ENCODE data around the gene CRISPLD2.
"Not testable (repeated sequence)": the region's sequence is repeated elsewhere in the genome, so short reads cannot be mapped to it uniquely, and the experiment has no call there.

CRISPLD2 gene

DNA sequence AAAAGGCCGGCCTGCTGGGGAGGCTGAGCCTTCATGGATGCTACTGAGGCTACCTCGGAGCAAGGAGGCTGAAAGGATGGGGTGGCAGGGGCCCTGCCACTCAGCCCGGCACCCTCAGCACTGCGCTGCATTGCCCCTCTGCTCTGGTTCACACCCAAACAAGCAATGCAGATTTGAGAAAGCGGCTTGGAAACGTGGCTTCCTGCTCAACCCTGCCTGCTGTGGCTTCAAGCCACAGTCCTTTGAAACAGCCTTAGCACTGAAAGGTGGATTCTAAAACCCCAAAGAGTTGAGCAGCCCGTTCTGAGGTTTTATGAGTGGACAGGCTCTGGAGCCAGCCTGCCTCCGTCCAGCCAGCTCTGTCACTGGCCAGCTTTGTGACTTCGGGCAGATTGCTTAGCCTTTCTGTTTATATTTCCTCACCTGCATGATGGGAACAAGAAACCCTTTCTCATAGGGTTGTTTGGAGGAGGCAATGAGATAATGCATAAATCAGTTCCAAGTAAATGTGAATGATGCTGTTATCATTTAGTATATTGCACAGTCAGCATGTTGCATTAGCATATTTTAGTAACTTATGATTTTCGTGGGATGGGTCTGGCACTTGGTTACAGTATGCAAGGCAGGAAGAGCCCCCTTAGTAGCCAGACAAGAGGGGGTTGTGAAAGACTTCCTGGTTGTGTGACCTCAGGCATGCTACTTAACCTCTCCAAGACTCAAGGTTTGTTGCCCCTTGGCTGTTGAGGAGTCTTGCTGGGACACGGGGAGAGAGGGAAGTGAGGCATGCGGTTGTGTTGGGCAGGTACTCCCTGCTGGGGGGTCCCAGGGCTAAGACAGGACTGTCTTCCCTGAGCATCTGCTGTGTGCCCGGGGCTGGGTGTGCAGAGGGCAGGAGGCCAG is 23.6 kb downstream of the CRISPLD2 start:
- DNase-seq = no peak

DNA sequence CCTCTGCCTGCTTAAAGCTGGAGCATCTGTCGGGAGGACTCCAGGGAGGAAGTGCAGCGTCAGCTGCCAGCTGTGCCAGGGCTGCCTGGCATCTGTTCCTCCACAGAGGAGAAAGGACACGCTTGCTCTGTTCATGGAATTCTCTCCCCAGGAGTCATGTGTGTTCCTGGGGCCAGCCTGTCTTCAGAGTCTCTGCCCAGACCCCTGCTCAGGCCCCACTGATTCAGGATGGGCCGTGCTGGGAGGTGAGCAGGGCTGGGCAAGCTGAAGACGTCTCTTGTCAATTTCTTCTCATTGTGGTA is 24.2 kb downstream of the CRISPLD2 start:
- DNase-seq = peak; percentile 66

DNA sequence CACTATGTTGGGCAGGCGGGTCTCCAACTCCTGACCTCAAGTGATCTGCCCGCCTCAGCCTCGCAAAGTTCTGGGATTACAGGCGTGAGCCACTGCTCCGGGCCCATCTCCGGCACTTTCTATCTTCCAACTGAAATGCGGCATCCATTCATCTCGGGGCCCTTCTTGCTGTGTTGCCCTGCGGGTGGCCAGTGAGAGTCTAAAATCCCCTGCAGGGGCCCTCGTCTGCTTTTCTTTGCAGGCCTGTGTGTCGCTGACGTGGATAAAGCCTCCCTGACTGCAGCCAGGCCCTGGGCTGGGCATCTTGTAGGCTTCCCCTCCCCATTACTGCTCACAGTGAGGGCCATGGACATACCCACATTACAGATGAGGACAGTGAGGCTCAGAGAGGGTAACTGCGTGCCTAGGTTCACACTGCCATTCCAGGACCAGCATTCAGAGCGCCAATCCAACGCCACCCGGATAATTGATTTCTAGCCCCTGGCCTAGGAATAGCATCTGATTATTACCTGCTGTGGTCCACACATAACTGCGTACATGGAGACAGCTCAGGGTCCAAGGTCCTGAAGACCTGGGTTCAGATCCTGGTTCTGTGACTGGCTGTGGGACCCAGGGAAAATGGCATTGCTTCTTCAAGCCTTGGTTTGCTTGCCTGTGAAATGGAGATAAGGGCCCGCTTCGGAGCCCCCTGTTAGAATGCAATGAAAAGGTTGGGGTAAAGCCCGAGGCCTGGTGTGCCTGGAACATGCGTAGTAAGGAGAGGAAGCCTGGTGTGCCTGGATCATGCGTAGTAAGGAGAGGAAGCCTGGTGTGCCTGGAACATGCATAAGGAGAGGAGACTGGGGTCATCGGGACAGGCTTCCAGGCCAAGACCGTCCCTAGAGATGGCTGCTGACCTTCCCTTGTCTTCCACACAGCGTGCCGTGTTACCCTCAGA is 25.0 kb downstream of the CRISPLD2 start:
- no peak for DNase-seq

DNA sequence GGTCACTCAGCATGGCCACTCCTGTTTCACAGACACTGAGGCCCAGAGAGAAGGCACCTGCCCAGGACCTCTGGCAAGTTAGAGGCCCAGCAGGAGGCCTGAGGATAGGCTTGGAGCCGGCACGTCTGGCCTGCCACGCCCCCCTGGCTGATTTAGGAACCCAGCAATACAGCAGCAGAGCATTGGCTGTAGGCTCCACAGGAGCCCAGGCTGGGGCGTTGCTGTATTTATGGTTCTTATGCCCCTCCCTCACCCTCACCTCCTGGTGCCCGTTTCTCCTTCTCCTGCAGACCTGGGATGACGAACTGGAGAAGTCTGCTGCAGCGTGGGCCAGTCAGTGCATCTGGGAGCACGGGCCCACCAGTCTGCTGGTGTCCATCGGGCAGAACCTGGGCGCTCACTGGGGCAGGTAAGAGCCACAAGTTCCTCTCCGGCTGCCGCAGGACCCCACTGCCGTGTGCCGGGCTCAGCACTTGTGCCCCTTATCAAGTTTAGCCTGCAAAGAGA is 25.8 kb downstream of the CRISPLD2 start:
- no peak for DNase-seq

DNA sequence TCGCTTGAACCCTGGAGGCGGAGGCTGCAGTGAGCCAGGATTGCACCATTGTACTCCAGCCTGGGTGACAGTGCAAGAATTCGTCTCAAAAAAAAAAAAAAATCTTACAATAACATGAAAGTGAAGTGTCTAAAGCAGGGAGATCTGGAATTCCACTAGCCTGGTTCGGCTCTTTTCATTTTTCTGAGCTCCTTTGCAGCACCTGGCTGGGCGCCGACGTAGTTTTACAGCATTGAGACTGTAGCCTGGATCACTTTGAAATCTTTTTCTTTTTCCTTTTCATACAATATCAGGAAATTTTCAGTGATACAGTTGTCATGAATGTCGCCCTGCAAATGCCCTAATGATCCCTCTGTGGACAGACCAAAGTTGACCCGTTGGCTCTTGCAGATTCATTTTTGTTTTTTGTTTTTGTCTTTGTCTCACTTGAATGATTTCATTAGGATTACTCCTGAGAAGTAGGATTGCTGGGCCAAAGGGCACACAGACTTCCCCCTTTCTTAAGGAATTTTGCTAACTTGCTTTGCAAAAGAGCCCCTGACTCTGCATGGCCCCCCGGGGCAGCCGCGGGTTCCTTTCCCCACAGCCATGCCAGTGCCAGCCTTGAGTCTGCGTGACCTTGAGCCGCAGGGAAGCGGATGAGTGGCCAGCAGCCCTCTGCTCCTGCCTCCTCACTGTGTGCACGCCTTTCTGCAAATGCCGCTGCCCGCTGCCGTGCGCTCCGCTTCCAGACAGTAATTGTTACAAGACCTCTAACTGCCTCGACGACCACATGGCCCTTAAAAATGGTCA is 28.0 kb downstream of the CRISPLD2 start:
- DNase-seq = no peak

DNA sequence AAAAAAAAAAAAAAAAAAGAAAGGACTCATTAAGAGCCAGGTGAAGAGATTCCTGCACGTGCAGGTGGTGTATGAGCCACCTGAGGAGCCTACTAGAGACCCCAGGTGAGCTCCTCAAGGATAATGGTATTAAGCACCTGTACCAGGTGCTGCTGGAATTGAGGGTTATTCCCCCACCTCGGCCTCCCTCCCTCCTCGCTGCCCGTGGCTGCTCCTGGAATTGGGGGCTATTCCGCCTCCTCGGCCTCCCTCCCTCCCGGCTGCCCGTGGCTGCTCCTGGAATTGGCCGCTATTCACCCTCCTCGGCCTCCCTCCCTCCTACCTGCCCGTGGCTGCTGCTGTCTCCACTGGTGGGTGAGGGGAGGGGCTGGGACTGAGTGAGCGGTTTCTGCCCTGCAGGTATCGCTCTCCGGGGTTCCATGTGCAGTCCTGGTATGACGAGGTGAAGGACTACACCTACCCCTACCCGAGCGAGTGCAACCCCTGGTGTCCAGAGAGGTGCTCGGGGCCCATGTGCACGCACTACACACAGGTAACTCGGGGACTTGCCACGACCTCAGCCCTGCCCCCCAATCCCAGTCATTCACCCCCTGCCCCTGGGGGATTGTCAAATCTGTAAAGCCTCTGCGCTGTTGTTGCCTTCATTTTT is 29.3 kb downstream of the CRISPLD2 start:
- DNase-seq = no peak

DNA sequence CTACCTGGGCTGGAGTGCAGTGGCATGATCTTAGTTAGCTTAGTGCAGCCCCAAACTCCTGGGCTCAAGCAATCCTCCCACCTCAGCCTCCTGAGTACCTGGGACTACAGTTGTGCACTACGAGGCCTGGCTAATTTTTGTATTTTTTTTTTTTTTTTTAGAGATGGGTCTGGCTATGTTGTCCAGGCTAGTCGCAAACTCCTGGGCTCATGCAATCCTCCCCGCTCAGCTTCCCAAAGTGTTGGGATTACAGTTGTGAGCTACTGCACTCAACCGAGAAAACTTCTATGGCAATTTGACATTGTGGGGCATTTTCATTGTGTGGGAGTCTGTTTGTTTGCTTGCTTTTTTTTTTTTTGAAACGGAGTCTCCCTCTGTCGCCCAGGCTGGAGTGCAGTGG is 30.0 kb downstream of the CRISPLD2 start:
- no peak for DNase-seq

DNA sequence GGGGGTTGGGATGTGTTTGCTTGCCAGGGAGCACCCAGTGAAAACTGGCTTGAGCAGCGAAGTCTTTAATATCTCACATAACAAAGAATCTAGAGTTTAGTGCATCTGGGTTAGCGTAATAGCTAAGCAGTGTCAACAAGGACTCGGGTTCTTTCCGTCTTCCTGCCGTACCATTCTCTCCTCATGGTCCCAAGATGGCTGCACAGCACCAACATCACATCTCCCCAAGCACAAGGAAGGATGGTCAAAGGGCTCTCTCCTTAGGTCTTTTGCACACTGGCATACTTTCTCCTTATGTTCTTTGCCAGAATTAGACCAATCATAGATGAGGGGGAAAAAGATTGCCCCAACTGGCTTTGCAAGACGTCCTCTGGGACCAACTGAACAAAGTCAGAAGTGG is 30.9 kb downstream of the CRISPLD2 start:
- DNase-seq = no peak

DNA sequence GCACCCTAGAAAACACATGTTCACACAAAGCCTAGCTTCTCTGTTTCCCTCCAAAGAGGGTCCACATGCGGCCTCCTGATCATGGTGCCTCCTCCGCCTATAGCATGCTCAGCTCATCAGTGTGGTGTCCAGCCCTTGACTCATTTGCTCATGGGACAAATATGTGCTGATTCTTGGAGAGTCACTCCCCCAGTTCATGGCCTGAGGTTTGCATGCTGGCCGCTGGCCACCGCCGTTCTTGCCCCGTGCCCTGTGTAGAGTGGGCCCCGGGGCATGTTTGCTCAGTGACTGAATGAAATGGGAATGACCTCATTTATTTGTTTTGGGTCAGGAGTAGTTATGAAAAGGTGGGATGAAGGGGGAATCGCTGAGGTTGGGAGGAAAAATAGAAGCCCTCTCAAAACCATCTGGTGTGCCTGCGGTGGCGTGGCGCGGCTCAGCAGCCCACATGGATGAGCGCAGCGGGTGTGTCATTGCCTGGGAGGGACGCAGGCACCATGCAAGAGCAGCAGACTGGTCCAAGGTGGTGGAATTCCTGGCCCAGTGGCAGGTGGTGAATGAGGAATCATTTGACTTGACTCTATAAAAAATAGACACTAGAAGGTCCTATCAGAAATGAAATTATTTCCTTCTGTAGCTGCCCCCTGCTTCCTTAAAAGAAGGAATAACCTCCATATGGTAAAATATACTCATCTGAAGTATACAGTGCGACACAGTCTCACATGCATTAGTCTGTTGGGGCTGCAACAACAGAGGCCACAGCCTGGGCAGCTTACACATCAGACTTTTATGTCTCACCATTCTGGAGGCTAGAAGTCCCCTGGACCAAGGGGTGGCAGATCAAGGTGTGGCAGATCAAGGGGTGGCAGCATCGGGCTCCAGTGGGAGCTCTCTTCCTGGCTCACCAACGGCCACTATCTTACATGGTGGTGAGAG is 31.7 kb downstream of the CRISPLD2 start:
- peak; percentile 83 for DNase-seq

DNA sequence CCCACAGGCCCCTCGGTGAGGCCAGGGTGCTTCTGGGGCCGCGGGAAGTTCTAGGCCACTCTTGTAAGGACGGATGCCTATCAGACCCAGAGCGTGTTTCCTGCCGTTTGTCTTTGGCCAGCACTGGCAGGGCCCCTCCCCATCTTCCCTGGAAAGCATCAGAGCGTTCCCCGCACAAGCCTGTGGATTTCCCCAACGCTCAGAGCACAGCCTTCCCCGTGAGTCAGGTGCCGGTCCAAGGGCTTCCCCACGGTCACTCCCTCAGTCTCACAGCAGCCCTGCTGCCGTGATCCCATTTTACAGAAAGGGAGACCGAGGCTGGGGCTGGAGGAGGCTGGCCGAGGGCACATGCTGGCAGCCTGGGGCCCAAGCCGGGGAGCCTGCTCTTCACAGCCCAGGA is 33.7 kb downstream of the CRISPLD2 start:
- DNase-seq = no peak

DNA sequence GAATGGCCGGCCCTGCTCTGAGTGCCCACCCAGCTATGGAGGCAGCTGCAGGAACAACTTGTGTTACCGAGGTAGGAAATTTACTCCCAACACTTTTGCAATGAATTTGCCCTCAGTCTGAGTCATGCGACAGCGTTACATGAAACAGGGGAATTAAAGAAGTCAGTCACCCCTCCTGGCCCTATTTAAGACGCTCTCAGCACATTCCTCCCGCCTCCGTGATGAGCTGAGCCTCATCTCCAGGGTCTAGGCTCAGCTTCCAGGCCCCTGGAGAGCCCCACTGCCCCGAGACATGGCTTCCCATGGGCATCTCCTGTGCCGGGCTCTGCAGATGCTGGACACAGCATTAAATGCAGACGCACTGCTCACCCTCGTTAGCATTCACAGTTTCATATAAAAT is 35.0 kb downstream of the CRISPLD2 start:
- no peak for DNase-seq

DNA sequence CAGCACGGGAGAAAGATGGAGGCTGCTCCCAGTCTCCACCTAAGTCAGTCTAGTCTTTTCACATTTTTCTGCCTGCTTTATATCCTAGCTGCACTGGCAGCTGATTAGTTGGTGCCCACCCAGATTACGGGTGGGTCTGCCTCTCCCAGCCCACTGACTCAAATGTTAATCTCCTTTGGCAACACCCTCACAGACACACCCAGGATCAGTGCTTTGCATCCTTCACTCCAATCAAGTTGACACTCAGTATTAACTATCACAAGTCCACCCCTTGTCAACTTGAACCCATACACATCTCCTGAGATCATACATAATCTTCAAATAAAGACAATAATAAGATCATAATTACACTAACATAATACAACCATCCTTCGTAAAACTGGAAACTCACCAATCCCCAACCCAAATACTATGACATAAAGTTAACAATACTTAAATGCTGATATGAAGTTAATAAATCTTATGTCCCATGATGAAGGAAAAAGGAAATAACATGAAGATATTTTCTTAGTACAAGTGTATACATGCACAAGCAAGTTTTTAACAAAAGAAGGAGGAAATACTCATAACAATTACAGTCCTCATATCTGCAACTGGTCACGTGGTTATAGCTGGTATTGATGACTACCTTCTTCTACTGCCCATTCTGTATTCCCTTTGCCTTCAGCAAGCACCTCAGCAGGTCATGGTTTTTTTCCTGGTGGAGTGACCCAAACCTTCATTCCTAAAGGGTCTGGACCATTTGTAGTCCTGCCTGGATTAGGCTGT is 35.8 kb downstream of the CRISPLD2 start:
- DNase-seq = not testable (repeated sequence)

DNA sequence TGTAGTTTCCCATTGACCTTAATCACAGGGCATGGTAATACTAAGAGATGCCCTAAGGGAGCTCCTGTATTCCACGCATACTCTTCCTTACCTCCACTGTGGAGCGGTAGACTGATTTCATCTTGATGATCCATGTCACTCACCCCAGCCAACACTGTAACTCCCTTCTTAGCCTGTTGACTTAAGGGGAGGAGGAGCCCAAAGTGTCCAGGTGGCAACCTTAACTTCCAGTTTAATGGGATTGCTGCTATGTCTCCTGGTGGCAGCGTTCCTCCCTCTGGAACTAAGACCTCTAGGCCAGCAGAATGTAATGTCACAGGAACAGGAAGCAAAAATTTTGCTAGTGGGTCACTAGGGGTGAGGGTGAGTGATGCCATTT is 36.4 kb downstream of the CRISPLD2 start:
- not testable (repeated sequence) for DNase-seq

DNA sequence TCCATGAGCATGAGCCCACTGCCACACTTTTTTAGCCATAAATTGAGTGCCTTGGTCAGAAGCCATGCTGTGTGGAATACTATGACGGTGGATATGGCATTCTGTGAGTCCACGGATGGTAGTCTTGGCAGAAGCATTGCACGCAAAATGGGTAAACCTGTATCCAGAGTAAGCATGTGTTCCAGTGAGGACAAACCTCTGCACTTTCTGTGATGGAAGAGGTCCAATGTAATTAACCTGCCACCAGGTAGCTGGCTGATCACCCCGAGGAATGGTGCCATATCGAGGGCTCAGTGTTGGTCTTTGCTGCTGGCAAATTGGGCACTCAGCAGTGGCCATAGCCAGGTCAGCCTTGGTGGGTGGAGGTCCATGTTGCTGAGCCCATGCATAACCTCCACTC is 37.0 kb downstream of the CRISPLD2 start:
- DNase-seq = not testable (repeated sequence)

DNA sequence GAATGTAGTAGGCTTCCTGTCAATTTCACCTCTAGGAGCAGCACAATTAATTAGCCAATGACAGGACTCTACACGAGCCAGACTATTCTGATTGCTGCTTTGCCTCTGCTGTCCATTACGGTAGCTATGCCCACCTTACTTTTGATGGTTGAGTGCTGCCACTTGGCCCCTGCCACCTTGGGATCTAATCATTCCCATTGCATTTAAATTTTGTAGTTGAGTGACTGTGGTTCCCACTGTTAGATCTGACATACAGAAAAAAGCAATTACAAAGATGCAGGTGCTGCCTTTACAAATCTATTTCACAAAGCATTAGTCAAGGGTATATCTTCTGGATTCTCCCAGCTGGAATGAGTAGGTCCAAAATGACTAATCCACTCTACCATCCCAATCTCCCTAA is 39.9 kb downstream of the CRISPLD2 start:
- DNase-seq = no peak

DNA sequence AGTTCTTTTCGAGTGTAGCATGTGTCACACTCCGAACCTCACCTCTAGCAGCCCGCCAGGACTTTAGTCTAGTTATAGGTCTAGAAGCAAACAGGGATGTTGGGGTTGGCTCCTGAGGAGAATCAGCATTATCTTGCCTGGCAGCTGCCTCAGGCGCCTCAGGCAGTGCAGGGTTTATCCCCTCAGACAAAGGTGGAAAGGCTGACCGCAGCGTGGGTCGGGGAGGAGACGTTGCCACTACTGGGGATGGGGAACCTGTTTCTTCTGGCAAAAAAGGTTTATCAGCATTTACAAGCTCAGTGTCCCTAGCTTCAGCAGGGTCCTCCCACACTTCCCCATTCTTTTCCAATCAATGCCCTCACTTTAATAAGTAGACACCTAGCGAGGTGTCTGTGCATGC is 40.6 kb downstream of the CRISPLD2 start:
- DNase-seq = no peak

DNA sequence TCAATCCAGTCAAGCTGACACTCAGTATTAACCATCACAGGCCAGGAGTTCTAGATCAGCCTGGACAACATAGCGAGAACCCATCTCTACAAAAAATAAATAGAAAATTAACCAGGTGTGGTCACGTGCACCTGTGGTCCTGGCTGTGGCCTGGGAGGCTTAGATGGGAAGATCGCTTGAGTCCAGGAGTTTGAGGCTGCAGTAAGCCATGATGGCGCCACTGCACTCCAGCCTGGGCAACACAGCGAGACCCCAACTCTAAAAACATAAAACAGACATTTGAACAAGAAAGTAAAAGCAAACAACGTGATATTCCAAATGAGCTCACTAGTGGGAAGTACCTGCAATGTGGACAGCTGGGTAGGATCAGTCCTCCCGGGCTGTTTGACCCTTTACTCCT is 41.9 kb downstream of the CRISPLD2 start:
- no peak for DNase-seq

DNA sequence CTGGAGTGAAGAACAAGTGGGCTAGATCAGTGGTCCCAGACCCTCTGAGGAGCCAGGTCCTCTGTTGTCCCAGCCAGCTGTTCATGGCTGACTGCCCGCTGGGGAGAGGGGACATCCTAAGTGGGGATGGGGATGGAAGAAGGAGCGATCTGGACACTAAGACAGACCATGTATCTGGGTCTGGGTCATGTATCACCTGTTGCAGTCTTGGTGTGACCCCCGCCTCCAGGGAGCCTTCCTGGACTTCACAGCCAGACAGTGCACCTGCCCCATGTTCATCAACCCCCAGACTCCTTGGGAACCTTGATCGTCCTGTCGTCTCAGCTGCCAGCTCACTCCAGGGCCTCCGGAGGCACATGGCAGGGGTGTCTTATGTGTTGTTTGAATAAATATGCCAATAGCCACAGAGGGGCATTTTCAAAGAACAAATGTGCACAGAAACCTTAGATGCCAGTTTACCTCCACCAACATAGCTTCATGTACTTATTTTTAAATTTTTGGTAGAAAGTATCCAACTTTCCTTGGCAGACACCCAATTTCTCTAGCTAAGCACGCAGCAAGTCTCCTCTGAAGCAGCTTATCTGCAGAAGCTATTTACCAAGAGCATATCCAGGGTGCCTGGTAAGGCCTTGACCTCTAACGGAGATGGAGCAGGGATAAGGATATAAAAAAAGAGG is 43.2 kb downstream of the CRISPLD2 start:
- DNase-seq = no peak

DNA sequence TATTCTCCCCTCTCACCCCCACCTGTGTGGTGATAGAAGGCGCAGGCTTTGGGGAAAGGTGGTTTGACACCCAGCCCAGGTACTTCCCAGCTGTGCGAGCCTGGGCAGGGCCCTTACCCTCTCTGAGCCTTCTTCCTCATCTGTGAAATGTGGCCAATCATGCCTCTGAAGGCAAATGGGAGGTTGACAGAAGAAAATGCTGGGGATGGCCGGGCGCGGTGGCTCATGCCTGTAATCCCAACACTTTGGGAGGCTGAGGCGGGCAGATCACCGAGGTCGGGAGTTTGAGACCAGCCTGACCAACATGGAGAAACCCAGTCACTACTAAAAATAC is 43.7 kb downstream of the CRISPLD2 start:
- no peak for DNase-seq

DNA sequence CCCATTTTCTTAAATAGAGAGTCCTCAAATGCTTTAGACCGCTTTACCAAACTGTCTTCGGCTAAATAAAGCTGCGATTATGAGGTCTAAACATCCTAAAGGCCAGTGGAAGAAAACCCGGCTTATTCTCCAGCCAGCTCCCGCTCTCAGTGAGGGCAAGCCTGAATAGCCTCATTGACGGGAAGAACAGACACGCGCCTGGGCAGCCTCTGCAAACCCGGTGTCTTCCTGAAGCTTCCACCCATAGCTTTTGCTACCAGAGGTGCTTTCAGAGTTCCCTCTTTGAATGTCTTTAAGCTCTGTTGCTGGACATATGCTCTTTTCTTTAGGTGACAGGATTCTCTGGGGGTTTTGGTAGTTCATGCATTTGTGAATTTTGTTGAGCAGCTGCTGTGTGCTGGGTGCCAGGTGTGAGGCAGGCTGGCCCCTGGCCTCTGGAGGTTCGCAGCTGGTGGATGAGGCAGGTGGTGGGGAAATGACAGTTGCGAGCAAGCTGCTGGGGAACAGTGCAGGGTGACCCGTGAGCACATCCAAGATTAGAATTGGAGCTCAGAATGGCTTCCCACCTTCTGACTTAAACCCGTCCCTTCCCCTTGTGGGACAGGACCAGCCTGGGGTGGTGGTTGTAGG is 44.7 kb downstream of the CRISPLD2 start:
- DNase-seq = no peak
